Erythroblast (primary cell): ENCODE results near the gene GOSR2.
"Not testable (repeated sequence)": the region's sequence is repeated elsewhere in the genome, so short reads cannot be mapped to it uniquely, and the experiment has no call there.

Source experiments
- DNase-seq, 2 experiments: peaks; one replicate each; lab custom pipeline; 2025; lab: John Stamatoyannopoulos, UW
- GATA1 ChIP-seq: IDR thresholded peaks from 2 replicates; pipeline ENCODE4 v1.6.1; 2011; ENCODE audit warnings: low read depth, mild to moderate bottlenecking, control low read depth, low read length, moderate library complexity
- POLR2A ChIP-seq: IDR thresholded peaks from 2 replicates; pipeline ENCODE4 v1.6.1; 2011; ENCODE audit warnings: mild to moderate bottlenecking, low read length

The GOSR2 gene

GRCh38 chr17:46949291-46950174 is 26.6 kb downstream of the GOSR2 start:
- DNase-seq = no peak
- TF ChIP-seq GATA1 (no peak), POLR2A (no peak)

GRCh38 chr17:46950342-46950996 is 27.5 kb downstream of the GOSR2 start:
- TF ChIP-seq POLR2A (no peak), GATA1 (no peak)
- no peak for DNase-seq

DNA sequence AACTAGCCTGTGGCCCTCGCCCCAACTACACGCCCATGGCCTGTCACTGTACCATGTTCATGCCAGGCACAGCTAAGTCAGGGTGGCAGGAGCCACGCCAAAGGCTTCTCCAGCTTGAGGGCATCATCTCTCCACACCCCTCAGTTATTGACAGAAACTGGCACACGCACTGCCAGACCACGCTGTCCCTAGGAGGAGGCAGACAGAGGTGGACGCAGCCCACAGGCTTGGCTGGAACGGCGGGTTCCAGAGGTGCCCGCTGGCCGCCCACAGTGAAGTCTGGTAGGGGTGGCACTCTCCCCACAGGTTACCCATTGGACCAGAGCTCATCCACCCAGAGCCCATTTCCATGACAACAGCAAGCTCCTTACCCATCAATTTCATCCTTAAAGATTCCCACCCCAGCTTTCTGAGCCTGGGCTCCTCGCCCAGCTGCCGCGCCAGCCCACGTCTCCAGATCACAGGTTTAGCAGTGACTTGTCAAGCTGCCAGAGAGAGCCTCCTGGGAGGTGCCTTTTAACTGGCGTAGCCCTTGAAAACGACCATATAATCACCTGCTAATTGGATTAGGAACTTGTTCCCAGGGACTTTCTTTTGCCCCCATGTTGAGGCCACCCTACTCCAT is 28.1 kb downstream of the GOSR2 start:
- DNase-seq = no peak
- TF ChIP-seq POLR2A (no peak), GATA1 (no peak)

GRCh38 chr17:46951706-46952105 is 28.7 kb downstream of the GOSR2 start:
- TF ChIP-seq POLR2A (no peak), GATA1 (no peak)
- DNase-seq = no peak

- no peak for DNase-seq
- TF ChIP-seq POLR2A (no peak), GATA1 (no peak)
These were observed 29.2 kb downstream of the GOSR2 start for GRCh38 chr17:46952115-46952514.

DNA sequence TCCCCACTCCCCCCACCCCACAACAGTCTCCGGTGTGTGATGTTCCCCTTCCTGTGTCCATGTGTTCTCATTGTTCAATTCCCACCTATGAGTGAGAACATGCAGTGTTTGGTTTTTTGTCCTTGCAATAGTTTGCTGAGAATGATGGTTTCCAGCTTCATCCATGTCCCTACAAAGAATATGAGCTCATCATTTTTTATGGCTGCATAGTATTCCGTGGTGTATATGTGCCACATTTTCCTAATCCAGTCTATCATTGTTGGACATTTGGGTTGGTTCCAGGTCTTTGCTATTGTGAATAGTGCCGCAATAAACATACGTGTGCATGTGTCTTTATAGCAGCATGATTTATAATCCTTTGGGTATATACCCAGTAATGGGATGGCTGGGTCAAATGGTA is 30.2 kb downstream of the GOSR2 start:
- not testable (repeated sequence) for DNase-seq

DNA sequence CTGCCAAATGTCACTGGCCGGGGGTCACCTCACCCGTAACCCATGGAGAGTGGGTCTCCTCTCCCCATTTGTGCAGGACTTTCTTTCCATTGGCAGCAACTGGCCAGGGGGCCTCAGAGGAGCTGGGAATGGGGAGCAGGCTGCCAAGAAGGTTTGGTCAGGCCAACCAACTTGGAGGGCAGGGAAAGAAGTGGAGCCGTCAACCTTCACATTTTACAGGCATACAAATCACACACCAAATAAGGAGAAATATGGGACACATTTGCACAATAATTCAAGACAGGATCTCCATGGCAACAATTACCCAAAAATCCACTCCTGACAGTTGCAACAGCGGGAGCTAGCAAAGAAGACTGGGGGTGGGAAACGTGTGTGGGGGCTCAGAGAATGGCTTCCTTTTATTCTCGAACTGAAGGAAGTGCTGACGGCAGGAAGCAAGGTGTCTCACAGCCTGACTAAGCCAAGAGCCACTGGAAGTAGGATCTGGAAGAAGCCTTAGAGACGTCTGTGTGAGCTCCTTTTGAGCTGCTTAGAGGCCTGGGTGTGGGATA is 35.2 kb downstream of the GOSR2 start:
- TF ChIP-seq POLR2A (no peak), GATA1 (no peak)
- no peak for DNase-seq

DNA sequence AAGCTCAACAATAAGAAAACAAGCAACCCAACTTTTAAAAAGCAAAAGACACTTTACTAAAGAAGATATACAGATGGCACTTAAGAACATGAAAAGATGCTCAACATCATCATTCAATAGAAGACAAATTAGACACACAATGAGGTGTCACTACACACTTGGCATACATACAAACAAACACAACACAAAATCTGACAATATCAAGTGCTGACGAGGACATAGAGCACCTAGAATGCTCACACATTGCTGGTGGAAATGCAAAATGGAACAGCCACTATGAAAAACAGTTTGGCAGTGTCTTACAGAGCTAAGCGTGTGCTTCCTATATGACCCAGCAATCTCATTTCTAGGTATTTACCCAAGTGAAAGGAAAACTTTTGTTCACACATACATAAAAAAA is 37.2 kb downstream of the GOSR2 start:
- no peak for DNase-seq
- TF ChIP-seq GATA1 = no peak
- no peak for TF ChIP-seq POLR2A

DNA sequence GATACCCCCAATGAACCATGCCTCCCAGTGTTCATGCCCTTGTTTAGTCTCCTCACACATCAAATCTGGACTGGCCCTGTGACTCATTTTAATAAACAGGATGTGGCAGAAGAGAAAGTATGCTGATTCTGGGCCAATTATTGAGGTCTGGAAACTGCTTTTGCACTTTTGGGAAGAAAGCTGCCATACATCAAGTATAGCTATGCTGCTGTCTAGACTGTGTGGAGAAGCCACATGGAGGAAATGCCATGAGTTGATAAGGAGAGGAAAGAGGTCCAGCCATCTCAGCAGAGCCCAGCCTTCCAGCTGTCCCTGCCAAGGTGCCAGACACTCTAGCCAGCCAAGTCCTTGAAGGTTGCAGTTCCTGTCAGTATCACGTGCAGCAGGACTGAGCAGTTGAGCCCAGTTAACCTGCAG is 39.4 kb downstream of the GOSR2 start:
- DNase-seq = no peak
- TF ChIP-seq GATA1 (no peak), POLR2A (no peak)

GRCh38 chr17:46963571-46963970 is 40.6 kb downstream of the GOSR2 start:
- DNase-seq = no peak
- TF ChIP-seq POLR2A = no peak
- TF ChIP-seq GATA1 = no peak

DNA sequence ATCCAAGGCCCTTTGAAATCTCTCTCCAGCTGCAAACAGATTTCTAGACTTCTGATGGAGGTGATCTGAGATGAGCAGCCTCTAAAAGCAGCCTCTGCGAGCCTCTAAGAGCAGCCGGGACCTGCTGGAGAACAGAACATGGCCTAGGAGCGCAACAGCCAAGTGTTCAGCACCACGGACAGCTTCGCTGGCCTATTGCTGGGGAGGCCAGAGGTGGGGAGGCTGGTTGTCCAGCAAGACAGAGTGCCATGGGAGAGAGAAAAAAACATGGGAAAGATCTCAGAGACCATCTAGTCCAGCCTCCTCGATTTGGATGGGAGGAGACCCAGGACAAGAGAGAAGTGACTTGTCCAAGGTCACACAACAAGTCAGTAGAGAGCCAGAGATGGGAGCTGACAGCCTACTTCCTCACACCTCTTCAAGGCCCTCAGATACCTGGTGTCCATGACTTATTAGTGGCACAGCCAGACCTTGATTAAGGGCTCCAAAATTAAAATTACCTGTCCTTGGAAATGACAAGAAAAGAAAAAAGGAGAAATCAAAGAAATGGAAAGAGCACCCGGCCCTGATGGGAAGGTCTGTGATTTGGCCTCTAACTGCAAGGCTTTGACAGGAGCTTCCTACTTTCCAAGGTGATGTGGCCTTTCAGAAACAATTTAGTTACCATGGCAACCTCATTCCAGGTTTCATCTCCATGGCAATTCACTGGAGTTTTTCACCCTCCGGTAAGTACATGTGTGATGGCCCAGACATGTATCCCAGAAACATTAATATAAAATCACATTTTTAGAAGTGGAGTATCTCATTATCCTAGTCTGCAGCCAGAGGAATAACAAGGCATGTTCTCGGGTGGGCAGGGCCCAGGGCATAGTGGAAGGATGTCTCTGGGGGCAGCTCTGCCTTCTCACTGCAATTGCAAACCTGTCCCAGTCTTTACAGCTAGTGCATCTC is 41.6 kb downstream of the GOSR2 start:
- peak; percentile 18 to 29 for DNase-seq
- TF ChIP-seq GATA1 (no peak), POLR2A (no peak)

DNA sequence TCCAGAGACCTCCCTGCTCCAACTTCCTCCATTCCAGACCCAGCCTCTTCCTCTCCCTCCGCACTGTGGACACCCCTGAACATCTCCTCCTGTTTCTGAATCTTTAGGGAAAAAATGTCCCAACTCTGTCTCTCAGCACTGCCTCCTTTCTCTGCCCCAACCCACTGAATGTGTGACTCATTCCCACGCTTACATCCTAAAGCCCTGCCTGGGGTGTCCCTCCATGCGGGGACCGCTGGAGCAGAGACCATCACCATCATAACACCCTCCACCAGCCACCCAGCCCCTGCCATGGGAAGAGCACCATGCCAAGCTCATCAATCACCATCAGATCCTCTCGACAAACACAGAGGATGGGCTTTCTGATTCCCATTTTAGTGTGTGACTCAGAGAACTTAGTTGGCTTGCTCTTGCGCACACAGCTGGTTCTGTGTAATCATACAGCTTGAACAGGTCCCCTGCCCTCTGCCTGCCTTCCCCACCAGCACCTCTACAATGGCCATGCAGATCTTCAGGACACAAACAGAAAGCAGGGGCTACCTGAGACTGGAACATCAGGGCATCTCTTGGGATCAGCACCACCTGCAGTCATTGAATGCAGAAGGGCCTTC is 45.4 kb downstream of the GOSR2 start:
- DNase-seq = no peak
- TF ChIP-seq POLR2A = no peak
- no peak for TF ChIP-seq GATA1
